GM21723 (cell line): ENCODE results near the gene DENND4C.
"Not testable (repeated sequence)": the region's sequence is repeated elsewhere in the genome, so short reads cannot be mapped to it uniquely, and the experiment has no call there.

ENCODE experiments used
- ATAC-seq: cut with Tn5 transposase; IDR thresholded peaks from one replicate; pipeline ENCODE4 v1.9.1; 2021; ENCODE audit warnings: mild to moderate bottlenecking, moderate library complexity; ENCODE audit not compliant: unreplicated experiment

DENND4C gene

DNA sequence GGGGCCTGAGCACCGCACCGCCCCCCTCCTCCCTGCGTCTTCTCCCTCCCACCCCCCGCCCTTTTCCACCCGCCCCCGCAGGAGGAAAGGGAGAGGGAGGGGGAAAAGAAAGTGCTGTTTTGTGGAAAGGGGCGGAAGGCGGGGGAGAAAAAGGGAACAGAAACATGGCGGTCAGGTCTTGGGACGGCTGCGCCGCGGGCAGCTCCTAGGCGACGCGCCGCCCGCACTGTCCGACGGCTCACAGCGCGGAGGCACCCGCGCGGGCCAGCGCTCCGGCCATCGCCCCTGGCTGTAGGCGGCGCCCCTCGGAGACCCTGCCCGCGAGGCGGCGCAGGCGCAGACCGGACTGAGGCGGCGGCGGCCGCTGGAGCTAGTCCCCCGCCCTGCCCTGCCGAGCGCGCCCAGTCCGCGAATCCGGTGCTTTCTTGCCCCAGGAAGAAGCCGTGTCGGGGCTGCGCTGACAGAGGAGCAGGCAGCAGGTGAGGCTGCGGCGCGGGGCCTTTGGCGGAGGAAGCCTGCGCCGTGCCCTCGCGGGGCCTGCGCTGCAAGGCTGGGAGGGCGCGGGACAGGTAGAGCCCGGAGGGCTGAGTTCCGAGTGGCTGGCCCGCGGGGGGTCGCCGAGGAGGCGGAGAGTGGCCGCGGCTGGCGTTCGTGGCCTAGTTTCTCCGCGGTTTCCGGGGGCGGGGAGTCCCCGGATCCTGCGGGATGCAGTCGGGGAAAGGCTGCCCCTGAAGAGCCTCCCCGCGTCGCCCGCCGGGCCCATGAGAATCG, at the start of gene DENND4C:
DENND4C (plus strand) TSS at position 339 of the 771 bp plus-strand sequence. CDS start 45,482 bp downstream, outside the sequence.
- peak; percentile 73 for ATAC-seq

DNA sequence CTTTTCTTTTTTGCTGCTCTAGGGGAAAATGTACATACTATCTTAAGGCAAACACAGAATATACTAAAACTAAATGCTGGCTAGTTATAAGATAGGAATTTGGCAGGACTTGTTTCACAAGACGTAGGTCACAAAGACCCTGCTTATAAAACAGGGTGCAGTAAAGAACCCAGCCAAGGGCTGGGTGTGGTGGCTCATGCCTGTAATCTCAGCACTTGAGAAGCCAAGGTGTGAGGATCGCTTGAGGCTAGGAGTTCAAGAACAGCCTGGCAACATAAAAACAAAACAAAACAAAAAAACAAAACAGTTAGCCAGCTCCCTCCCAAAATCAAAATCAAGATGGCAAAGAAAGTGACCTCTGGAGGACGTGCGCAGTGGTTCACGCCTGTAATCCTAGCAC, 49.5 kb upstream of the DENND4C start:
- no peak for ATAC-seq

DNA sequence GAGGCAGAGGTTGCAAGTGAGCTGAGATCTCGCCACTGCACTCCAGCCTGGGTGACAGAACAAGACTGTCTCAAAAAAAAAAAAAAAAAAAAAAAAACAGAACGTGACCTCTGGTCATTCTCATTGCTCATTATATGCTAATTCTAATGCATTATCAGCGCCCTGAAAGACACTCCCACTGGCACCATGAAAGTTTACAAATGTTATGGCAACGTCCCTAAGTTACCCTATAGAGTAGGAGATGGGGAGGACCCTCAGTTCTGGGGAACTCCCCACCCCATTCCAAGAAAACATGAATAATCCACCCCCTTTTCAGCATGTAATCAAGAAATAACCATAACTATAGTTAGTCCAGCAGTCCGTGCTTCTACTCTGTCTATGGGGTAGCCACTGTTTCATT, 48.9 kb upstream of the DENND4C start:
- ATAC-seq: no peak

DNA sequence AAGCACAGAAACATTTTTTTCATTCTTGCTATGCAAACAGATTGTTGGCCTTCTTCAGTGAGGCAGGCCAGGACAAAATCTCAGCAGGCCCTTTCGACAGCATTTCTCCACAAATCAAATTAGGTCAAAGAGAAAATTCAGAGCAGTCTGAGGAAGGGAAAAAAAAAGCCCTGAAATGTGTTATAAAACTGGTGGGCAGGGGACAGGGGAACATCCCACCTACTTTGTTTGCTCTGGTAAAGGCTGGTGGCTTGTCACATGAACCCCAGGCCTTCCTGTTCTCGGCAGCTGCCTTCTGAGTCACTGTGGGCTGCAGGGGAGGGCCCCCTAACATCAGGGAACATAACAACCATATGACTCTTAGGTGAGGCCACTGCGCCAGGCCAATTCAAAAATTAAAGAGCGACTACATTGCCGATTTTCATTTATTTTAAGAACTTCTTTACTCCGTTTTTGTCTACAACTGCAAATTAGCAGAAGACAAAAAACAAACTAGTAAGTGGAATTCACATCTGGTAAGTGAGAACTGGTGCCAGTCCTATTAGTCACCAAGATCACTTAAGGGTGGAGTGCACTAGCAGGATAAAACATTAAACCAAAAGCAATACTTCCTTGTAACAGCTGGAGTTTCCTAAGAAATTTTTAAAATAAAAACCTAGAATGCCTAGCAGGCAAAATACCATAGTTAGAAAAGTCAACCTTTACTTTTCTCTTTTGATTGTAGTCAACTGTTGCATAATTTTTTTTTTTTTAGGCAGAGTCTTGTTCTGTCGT, 46.2 kb upstream of the DENND4C start:
- peak; percentile 99 for ATAC-seq

DNA sequence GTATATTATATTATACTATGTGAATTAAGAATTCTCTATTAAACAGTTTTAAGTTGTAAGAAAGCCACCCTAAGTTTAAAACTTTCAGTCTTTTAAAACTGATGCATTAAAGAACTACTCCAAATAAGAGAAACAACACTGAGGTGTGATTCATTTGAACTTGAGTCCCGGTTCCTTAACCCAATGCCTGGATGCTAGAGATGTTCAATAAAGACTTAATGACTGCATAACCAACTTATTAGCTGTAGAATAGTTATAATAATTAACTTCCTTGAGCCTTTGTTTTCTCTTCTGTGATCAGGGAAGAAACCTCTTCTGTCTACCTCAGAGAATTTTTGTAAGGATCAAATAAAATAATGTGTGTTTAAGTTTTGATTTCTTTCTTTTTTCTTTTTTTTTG, 45.3 kb upstream of the DENND4C start:
- no peak for ATAC-seq

DNA sequence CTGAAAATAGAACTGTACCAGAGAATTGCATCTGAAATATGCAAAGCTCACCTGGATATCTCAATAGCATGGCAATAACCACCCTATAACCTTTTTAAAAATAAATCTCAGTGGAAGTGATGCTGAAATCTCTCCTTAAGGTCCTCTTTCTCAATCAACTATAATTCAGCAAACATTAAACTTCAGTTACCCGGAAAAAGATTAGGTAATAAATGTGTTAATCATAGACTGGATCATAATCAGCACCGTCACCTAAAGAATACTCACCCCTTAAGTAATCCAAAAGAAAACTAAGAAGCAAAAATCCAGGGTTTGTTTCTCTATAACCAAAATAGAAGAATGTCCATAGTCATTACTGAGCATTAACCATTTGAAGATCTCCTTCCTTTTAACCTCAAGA, 44.3 kb upstream of the DENND4C start:
- ATAC-seq: no peak

DNA sequence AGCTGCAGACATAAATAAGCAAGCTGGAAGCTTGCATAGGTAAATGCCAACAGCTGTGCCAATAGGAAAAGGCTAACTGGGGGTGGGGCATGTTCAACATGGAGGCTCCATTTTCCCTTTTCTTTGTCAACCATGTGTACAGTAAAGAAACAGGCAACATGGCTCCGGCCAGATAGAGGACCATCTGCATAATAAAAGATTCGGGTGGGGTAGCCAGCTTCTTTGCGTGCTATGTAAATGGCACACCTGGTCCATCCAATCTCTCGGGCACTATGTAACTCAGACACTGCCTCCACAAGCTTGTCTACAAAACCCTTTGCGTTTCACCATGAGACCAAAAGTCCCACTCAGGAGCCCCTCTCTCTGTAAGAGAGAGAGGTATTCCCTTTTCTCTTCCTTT, 41.7 kb upstream of the DENND4C start:
- no peak for ATAC-seq

DNA sequence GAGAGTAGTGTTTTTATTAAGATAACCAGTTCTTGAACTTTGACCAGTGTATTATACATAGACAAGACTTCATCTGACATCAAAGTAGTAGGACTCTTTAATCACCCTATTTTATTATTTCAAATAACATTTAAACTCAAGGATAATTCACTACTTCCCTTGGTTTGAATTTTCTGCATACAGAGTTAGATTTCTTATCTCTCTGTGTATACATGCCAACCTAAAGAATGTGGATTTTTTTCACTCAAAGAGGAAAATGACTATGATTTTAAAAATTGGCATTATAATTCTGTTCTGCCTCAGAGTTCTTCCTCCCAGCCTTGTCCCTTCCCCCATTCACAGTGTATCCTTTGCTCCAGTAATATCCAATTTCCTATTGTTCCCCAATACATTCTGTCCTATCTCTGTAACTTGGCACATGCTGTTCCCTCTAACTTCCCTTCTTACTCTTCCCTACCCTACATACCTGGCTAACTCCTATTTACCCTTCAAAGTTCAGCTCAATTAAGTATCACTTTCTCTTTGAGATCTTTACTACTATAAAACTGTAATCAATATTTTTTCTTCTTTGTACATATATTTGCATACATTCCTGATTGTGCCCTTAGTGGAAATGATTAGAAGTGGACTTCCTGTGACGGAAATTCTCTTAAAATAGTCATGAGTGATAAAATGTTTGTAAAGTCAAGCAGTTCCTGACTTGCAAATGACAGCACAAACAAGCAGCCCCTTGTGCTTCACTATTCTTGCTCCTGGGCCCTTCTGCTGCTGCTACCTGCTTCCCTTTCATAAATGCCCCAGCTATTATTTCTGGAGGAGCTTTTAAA, 38.1 kb upstream of the DENND4C start:
- ATAC-seq: no peak

DNA sequence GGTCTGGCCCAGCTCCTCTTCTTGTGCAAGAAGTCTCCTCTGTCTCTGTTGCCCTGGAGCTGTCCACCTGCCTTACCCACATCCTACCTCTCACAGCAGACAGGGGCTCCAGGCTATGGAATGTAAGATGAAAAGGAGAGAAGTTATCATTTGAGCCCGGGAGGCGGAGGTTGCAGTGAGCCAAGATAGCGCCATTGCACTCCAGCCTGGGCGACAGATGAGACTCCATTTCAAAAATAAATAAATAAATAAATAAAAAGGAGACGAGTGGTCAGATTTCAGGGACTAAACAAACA, 37.5 kb upstream of the DENND4C start:
- ATAC-seq: no peak

DNA sequence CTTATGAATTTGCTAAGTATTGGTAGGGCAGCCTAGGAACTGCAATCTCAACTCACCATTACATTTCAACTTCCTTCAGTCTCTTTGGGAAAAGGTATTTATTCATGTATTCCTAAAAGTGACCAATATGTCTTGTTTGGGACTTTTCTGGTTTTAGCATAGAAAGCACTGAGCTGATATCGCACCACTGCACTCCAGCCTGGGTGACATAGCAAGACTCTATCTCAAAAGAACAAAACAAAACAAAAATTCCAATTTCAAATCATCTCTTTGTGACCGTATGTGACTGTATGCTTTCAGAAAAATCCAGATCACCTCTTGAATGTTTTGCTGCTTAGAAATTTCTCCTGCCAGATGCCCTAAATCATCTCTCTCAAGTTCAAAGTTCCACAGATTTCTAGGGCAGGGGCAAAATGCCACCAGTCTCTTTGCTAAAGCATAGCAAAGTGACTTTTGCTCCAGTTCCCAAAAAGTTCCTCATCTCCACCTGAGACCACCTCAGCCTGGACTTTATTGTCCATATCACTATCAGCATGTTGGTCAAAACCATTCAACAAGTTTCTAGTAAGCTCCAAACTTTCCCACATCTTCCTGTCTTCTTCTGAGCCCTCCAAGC, 37.0 kb upstream of the DENND4C start:
- ATAC-seq: not testable (repeated sequence)

DNA sequence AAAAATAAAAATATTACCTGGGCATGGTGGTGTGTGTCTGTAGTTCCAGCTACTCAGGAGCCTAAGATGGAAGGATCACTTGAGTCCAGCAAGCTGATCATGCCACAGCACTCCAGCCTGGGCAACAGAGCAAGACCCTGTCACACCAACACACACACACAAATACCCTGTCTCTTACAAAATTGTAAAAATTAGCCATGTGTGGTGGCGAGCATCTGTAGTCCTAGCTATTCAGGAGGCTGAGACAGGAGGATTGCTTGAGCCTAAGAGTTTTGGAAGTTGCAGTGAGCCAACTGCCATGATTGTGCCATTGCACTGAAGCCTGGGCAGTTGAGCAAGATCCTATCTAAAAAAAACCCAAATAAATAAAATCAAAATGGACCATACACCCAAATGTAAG, 32.1 kb upstream of the DENND4C start:
- ATAC-seq: no peak

DNA sequence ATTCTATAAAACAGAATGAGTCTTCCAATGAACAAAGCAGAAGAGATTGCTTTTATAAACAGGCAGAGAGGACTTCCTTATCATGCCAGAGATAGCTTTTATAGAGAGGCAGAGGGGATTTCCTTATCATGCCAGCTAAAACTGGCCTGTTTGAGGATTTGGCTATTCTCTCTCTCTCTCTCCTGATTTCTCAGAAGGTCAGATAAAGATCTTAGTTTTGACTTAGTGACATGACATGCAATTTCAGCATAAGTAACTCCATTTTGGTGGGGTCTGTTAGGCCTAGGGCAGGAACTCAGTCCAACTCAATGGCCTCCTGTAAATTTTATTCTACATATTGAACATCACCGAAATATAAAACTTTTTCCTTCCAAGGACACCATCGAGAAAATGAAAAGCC, 31.5 kb upstream of the DENND4C start:
- no peak for ATAC-seq

DNA sequence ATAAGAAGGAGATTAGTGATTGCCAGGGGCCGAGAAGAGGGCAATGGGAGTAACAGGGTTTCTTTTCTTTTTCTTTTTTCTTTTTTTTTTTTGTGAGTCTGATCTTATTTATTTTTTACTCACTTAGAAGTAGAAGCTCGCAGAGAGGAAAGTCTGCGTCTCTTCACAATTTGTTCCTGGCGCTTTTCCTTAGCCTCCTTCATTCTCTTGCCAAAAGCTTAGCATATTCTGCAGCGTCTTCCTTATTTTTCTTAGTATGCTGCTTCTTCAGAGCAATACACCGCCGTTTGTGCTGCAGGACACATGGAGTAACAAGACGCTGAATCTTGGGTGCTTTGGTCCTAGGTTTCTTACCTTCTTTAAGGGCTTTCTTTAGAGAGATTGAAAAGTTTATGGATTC, 30.3 kb upstream of the DENND4C start:
- ATAC-seq: no peak

DNA sequence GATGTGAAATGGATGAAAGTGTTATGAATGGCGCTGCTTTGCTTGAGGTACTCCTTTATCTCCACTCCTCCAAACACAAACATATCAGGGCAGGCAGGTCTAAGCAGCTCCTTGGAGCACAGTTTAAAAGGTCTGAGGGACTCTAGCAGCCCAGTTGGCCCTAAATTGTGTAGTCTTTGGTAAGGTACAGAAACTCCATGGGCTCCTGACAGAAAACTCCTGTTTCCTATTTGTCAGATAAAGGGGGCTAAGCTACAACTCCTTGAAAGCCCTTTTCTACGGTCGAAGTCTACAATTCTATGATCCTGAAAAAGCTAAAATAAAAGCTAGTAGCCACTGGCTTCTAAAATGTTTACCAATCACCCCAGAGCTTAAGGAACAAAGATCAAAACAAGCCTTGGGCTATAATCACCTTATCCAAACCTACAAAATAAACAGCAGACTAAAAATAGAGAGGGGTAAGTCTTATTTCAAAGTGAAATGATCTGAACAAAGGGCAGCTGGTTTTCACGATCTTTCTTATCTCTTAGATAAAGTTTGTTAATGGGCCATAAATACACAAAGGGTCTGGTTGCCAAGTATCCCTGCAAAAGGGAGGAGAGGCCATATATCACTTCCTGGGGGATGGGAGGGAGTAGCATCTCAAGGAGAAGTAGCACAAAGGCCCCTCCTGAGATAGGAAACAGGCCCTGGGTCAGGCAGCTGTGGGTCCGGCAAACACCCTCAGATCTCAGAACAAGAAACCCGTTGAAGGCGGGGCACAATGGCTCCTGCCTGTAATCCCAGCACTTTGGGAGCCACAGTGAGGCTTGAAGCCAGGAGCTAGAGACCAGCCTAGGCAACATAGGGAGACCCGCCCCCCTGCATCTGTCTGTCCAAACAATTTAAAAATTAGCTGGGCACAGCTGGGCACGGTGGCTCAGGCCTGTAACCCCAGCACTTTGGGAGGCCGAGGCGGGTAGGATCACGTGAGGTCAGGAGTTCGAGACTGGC, 28.3 kb upstream of the DENND4C start:
- no peak for ATAC-seq

DNA sequence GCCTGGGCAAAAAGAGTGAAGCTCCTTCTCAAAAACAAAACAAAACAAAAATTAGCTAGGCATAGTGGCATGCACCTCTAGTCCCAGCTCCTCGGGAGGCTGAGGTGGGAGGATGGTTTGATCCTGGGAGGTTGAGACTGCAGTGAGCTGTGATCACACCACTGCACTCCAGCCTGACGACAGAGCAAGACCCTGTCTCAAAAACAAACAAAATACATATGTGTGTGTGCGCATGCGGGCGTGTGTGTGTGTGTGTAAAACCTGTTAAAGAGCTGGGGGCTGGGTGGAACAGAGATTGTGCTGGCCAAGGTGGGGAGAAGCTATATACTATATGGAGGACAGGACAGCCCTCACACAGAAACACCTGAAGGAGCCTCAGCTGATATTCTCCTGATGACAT, 27.4 kb upstream of the DENND4C start:
- no peak for ATAC-seq

DNA sequence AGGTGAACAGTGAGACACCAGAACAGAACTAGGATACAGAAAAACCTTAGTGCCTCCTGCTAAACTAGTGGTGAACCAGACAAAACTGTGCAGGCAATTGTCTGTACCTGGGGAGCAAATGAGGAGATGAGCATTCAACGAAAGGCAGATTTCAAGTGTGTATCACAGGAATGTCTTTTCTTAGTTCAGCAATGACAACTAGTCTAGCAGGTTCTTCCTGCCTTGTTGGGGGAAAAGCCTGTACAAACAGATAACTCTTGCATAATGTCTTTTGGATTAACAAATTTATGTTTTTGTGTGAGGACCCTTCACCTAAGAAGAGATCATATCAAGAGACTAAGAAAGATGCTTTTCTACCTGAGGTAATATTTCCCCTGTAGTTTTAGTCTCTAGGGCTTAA, 21.8 kb upstream of the DENND4C start:
- ATAC-seq: no peak

DNA sequence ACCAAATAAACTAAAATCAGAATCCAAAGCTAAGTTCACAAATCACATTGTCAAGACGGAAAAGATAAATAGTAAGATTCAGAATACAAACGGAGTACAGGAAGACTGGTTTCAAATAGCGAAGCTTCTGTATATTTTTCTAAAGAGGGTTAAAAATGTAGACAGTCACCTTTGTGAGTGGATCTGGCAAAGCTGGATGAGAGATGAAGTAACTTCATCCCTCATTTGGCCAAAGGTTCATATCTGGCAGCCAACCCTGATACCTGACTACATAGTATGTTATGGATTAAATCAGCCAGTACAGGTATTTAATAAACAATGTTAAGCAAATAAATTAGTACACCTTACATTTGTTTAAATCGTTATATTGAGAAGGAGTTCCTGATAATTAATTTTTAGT, 21.3 kb upstream of the DENND4C start:
- no peak for ATAC-seq

DNA sequence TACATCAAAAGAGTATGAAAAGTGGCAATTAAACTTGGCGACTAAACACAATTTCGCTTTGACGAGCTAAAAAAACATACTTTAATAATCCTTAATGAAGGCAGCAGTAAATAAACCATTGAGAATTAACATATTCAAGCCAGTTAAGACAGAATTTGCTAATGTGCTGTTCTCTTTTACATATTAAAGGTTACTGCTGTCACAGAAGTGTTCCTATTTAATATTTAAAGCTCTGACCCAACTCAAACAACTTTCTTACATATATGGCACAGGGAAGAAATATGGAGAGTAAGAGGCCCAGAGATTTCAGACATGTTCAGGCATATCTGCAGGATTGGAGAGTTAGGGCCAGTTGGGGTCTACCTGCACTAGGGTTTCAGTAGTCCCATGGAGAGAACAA, 16.7 kb upstream of the DENND4C start:
- ATAC-seq: no peak

DNA sequence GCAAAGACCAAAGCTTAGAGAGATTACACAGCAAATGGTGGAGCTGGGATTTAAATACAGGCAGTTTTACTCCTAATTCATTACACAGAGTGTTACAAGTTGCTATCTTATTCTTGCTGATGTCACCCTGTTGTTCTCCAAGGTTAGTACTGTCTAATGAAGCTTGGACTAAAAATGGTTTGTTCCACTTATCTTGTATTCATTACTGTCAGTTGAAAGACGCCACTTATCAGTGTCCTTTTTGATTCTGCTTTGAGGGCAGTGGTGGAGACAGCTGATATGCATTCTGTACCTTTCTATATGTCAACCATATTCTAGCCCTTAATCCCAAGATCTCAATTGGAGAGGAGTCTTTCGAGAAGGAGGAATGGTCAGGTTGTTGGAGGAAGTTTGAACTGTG, 14.0 kb upstream of the DENND4C start:
- no peak for ATAC-seq

DNA sequence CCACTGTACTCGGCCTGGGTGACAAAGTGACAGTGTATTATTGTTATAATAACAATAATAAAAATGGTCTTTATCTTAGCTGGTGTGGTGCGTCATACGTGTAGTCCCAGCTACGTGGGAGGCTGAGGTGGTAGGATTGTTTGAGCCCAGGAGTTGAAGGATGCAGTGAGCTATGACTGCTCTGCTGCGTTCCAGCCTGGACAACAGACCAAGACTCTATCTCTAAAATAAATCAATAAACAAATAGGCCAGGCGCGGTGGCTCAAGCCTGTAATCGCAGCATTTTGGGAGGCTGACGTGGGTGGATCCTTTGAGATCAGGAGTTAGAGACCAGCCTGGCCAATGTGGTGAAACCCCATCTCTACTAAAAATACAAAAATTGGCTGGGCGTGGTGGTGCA, 9.2 kb upstream of the DENND4C start:
- no peak for ATAC-seq
